ENCODE results near the gene SLC9A3.

SLC9A3 gene

DNA sequence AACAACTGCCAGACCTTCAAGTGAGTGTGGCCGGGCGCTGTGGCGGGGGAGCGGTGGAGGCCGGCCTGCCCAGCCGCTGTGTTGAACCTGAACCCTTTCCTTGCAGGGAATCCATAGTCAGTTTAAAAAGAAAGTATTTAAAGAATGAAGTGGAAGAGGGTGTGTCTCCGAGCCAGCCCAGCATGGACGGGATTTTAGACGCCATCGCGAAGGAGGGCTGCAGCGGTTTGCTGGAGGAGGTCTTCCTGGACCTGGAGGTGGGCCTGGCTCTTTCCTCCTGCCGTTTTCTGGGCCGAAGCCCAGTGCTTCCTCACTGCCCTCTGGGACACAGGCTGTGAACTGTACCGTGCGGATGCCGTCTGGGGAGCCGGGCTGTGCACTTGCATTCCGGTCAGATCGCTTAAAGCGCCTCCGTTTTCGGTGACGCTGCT, 62.2 kb downstream of the SLC9A3 start:
- no peak for DNase-seq (ENCODE audit: low read depth, low spot score)

DNA sequence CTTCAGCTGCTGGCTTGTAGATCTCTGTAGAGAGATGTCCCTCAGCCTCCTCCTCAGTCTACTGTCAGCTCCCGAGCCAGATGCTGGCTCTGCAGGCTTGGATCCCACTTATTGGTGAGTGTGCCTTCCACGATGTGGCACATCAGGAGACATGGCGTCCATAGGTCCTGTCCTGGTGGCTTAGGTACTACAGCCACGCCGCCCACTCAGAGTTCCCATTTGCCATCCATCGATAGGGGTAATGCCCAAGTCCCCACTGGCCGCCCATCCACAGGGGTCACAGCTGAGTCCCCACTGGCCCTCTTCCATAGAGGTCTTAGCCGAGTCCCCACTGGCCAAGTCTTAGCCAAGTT, 64.0 kb downstream of the SLC9A3 start:
- DNase-seq (ENCODE audit: low read depth, low spot score): no peak

DNA sequence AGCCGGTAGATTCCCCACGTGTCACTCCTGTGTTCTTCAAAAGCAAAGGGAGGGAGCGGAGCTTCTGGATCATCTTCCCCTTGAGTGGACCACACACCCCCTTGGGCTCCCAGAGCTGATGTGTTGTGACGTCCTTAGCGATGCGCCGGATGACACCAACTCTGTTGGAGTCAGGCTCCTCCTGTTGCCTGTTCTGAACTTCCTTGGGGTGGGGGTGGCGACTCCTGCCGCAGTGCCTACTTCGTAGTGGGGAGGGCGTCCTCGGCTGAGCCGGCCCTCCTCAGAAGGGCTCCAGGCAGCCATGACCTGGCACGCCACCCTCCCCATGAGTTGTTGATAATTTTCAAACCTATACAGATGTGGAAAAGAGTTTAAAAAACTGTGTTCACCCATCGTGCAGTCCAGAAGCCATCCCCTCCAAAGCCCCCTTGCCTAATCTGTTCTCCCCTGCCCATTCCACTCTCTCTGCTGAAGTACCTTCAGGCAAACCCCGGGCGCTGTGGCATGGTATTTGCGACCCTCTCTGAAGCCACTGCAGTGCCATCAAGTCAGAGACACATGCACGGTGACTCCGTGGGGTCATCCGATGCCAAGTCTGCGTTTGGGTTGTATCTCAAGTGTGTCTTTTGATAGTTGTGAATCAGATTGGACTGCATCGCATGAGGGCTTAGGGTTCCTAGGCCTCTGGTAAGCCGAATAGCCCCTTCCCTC, 64.5 kb downstream of the SLC9A3 start:
- DNase-seq (ENCODE audit: low read depth, low spot score): no peak

DNA sequence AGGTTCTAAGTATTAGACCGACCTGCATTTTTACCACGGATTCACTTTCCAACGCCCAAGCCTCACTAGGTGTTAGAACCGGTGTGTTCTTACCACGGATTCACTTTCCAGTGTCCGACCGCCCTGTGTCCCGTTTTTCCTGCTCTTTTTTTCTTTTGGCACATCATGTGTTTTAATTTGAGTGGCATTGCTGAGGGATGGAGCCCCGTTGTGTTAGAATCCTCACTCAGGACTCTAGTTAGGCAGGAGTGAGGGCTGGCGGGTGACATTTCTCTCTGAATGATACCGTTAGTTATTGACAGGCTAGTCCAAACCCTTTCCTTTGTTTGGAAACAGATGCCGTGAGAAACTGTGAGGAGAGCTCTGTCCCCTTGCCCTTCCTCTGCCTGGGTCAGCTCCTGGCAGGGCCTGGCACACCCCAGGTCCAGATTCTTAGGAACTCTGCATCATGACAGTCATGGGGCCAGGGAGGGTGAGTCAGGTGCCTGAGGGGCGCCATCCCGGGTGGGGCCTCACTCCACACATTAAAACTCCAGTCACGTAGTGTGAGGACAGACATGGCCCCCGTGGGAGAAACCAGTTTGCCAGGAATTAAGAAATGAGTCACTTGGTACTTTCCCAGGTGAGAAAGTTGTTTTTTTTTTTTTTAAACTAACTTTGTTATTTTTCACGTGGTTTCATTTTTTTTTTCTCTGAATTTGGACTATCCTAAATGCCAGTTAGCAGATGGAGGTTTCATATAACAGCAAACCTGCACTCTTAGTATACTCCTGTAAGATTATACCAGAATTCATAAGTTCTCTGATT, 65.5 kb downstream of the SLC9A3 start:
- DNase-seq (ENCODE audit: low read depth, low spot score): no peak

DNA sequence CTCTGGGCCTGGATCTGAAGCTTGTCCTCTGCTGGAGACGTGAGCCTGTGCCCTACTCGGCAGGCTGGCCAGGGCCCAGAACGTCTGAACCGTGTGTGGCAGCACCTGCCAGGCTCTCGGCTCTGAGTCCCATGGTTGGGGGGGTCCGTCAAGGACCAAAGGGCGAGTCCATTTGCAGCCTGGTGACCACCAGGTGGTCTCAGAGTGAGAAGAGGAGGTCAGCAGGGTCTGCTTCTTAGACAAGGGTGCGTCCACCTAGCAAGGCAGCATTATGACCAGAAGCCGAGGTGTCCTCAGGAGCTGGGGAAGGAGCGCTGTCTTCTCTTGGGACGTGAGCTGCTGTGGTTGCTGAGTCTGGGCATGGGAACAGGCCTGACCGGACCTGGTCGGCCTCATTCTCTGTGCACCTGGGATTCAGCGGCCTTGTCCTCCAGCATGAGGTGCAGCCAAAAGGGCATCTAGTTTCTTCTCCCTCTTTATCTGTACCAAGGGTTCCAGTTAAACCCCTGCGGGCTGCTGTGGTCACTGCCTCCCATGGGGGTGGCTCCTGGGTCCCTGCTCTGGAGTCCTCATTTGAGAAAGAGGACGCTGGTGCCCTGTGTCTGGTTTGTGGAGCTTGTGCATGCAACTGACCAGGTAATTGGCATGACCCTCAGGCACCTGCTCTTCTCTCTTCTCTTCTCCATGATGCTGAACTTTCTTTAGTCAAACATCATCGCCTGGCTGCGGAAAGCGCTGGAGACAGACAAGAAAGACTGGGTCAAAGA, 66.9 kb downstream of the SLC9A3 start:
- DNase-seq (ENCODE audit: low read depth, low spot score): no peak

DNA sequence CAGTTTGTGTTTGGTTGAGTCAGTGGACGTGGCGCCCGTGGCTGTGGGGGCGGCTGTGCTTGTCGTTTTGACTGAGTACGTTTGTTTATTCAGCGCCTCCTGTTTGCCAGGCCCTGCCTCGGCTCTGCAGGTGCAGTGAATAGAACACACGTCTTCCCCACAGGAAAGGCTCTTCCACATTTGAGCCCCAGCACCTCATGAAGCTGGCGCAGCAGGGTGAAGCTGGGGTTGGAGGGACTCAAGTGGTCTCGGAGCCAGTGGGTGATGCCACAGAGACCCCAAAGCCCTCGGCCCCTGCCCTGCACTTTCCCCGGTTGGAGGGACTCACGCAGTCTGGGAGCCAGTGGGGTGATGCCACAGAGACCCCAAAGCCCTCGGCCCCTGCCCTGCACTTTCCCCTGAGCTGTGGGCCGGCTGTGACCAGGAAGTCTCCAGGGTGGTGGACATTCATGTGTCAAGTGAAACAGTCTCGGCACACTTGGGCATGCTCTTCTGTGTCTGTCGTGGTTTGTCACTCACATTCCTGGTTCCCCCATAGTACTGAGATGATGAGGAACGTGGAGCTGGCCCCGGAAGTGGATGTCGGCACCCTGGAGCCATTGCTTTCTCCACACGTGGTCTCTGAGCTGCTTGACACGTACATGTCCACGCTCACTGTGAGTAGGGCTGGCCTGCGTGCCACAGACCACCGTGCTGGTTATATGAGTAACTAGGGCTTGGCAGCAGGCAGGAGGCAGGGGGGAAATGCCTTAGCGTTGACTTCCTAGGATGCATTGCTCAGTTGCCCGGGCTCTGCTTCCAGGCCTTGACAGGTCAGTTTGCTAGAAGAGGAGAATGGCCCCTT, 67.7 kb downstream of the SLC9A3 start:
- no peak for DNase-seq (ENCODE audit: low read depth, low spot score)

DNA sequence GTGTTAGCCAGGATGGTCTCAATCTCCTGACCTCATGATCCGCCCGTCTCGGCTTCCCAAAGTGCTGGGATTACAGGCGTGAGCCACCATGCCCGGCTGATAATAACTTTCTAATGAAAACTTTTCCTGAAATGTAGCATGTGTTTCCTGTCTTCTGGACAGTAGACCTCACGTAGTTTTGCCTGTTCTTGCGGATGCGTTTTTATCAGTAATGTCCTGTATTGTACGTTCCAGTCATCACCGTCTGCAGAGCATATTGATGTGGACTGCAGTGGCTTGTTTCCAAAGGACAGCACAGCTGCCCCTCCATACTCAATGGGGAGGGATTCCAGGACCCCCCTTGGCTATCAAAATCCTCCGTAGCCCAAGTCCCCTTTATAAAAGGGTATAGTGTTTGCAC, 68.4 kb downstream of the SLC9A3 start:
- no peak for DNase-seq (ENCODE audit: low read depth, low spot score)

DNA sequence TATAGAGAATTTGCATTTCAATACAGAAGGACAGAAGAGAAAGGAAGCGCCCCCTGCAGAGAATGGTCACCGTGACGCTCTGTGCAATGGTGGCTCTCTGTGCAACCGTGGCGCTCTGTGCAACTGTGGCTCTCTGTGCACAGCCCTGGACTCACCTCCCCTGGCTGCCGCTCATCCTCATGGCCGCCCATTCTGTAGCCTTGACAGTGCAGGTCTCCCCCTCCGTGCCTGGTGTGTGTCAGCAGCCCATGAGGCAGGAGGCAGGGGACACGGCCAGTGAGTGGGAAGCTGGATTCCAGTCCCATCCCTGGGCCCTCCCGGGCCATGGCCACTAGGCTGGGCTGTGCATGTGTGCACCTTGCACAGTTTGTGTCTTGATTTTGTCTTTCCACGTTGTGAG, 69.3 kb downstream of the SLC9A3 start:
- no peak for DNase-seq (ENCODE audit: low read depth, low spot score)

DNA sequence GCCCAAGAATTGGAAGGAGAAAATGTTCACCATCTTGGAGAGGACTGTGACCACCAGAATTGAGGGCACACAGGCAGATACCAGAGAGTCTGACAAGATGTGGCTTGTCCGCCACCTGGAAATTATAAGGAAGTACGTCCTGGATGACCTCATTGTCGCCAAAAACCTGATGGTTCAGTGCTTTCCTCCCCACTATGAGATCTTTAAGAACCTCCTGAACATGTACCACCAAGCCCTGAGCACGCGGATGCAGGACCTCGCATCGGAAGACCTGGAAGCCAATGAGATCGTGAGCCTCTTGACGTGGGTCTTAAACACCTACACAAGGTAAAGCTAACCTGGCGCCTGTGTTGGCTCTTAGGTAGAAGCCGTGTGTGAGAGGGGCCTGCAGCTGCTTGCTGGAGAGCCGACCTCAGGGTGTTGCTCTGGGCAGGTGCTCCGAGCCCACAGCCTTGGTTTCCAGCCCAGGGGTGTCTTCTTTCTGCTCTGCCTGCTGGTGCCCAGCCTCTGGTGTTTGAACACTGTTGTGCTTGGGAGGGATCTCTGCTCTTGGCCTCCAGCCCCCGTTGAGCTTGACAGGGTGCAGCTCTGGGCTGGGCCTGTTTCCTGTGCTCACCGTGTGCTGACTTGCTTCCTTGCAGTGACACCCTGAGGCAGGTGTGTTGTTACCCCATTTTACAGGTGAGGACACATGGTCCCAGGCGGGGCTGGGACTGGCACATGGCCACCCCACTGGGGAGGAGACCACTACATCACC, 70.3 kb downstream of the SLC9A3 start:
- DNase-seq (ENCODE audit: low read depth, low spot score): no peak

DNA sequence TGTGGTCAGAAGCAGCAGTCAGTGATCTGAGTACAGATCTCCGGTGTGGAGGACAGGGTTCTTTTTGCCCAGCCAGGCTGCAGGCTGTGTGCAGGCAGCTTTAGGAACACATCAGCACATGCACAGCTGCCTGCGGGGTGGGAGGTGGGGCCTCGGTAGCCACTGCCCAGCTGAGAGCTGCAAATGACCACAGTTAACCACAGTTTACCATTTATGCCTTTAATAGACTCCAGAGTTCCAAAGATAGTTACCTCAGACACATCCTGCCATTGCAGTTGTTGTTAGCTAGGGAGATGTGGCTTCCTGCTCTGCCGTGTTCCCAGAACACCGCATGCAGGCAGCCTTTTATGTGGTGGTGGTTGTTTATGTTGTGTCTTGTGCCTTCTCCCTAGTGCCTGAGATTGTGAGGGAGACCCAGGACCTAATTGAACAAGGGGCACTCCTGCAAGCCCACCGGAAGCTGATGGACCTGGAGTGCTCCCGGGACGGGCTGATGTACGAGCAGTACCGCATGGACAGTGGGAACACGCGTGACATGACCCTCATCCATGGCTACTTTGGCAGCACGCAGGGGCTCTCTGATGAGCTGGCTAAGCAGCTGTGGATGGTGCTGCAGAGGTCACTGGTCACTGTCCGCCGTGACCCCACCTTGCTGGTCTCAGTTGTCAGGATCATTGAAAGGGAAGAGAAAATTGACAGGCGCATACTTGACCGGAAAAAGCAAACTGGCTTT, 71.1 kb downstream of the SLC9A3 start:
- no peak for DNase-seq (ENCODE audit: low read depth, low spot score)

DNA sequence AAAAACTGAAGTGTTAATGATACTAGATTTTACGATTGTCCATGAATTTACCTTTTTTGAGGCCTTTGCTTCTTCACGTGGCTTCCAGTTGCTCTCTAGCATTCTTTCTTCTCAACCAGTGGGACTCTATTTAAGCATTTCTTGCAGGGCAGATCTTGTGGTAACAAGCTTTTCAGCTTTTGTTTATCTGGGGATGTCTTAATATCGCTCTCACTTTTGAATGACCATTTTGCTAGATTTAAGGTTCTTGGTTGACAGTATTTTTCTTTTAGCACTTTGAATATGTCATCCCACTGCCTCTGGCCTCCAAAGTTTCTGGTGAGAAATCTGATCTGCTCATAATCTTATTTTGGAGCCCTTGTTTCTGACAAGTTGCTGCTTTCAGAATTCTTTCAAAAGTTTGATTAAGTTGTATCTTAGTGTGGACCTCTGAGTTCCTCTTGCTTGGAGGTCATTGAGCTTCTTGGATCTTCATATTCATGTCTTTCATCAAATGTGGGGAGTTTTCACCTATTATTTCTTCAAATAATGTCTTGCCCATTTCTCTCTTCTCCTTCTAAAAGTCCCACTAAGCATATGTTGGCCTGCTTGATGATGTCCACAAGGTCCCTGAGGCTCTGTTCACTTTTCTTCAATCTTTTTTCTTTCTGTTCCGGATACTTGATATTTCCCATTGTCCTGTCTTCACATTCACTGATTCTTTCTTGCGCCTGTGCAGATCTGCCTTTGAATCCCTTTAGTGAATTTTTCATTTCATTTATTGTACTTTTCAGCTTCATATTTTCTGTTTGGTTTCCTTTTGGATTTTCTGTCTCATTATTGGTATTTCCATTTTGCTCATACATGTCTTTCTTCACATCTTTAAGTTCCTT, 72.4 kb downstream of the SLC9A3 start:
- no peak for DNase-seq (ENCODE audit: low read depth, low spot score)

DNA sequence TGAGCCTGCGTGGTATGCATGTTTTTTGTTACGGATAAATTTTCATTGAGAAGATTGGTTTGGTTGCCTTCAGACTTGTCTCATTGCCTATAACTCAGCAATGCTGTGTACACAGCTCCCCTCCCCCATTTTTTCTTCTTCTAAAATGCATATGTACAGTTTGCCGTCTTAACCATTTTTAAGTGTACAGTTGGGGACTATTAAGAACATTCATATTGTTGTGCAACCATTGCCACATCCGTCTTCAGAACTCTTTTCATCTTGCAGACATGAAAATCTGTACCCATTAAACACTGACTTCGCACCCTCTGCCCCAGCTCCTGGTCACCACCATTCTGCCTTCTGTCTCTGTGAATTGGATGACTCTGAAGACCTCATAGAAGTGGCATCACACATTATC, 75.1 kb downstream of the SLC9A3 start:
- DNase-seq (ENCODE audit: low read depth, low spot score): no peak

DNA sequence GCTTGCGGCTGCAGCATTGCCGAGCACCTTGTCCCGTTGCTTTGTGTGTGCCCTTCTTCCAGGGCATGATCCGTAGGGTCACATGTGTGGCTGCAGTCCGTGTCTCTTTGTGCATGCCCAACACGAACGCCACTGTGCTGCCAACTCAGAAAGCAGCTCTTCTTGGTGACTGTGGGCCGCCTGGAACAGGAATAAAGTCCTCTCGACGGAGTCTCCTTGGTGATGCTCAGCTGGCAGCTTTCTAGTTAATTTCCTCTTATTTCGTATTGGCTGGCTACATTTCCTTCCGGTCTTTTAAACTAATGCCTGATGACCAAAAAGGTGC, 75.5 kb downstream of the SLC9A3 start:
- DNase-seq (ENCODE audit: low read depth, low spot score): no peak

DNA sequence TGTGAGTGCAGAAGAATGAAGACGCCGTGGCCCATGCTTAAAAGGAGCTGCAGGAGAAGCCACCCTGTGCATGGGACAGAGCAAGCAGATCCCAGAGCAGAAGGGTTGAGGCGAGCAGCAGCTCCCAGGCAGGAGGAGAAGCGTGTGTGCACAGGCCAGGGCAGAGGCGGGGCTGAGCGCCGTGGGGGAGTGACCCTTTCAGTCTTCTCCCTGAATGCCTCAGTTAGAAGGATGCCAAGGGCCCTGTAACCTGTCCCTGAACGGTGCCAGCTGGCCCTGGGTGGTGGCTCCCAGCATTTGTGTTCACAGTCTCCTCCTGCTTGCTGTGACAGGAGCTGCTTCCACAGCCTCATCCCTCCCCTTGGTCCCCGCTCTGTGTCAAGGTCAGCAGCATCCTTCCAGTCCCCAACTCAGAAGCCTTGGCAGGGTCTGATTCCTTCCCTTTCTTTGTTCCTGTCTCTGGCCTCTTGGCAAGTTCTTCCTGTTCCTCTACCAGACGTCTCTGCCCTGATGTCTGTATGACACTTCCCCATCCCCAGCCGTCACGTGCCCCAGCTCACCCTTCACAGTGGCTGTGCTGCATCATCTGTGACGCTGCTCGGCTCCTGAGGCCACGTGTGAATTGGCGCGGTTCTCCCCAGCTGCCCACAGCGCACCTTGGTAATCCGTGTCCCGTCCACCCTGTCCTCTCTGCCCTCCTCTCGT, 76.0 kb downstream of the SLC9A3 start:
- DNase-seq (ENCODE audit: low read depth, low spot score): no peak

DNA sequence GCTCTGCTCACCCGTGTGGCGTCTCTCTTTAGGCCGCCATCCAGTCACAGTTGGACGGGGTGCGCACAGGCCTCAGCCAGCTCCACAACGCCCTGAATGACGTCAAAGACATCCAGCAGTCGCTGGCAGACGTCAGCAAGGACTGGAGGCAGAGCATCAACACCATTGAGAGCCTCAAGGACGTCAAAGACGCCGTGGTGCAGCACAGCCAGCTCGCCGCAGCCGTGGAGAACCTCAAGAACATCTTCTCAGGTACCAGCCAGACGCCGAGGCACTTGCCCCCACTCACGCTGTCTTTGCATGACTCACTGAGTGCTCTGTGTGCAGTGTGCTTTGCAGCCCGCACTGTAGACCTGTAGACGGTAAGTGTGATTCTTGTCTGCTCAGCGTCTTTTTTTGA, 76.7 kb downstream of the SLC9A3 start:
- no peak for DNase-seq (ENCODE audit: low read depth, low spot score)

DNA sequence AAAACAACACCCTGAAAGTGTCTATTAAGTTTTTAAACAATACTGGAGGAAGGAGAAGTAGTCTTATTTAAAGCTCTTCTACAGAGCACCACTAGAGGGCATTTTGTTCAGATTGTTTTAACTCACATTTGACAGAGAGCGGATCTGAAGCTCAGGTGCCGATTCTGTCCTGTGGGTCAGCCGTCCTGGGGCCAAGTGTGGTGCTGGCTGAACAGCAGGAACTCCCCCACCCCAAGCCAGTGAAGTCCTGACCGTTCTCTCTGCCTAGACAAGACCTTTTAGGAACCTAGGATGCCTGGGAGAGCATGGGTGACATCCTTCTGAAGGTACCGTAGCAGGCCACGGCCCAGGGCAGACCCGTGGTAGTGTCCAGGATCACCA, 77.4 kb downstream of the SLC9A3 start:
- DNase-seq (ENCODE audit: low read depth, low spot score): no peak

DNA sequence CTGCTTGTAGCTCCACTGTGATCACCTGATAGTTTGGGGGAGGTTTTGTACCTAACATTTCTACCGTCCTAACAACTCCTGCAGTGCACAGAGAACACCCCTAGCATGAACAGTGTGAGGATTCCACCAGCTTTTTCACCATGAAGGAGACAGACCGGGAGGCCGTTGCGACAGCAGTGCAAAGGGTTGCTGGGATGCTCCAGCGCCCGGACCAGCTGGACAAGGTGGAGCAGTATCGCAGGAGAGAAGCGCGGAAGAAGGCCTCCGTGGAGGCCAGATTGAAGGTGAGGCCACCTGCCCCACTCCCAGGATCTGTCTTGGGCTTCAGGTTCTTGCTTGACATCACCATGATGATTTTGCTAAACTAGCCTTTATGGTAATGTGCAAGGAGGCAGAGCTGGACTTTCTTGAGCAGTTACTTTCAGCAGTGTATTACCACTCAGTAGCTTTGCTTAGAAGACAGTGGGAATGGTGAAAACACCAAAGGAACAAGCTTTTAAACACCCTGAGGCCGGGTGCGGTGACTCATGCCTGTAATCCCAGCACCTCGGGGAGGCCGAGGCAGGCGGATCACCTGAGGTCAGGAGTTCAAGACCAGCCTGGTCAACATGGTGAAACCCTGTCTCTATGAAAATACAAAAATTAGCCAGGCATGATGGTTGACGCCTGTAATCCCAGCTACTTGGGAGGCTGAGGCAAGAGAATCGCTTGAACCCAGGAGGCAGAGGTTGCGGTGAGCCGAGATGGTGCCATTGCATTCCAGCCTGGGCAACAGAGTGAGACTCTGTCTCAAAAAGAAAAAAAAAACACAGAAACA, 78.0 kb downstream of the SLC9A3 start:
- DNase-seq (ENCODE audit: low read depth, low spot score): no peak

DNA sequence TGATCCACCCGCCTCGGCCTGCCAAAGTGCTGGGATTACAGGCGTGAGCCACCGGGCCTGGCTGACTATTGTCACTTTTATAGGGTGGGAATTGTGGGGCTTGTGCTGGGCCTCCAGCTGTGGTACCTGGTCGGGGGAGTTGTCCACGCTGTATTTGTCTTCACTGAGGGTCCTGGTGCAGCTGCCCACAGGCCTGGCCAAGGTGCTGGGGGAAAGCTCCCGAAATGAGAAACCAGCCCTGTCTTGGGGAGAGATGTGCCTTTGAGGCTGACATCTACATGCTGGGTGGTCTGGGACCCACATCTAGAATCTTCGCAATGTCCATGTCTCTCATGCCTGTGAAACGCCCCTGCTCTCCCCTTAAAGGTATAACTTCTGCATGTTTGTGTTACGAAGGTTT, 78.7 kb downstream of the SLC9A3 start:
- no peak for DNase-seq (ENCODE audit: low read depth, low spot score)

All from smooth muscle cell of the brain vasculature (primary cell).